ENCODE measurements around the gene GNG4.
"Not testable (repeated sequence)": the region's sequence is repeated elsewhere in the genome, so short reads cannot be mapped to it uniquely, and the experiment has no call there.

GNG4 gene

DNA sequence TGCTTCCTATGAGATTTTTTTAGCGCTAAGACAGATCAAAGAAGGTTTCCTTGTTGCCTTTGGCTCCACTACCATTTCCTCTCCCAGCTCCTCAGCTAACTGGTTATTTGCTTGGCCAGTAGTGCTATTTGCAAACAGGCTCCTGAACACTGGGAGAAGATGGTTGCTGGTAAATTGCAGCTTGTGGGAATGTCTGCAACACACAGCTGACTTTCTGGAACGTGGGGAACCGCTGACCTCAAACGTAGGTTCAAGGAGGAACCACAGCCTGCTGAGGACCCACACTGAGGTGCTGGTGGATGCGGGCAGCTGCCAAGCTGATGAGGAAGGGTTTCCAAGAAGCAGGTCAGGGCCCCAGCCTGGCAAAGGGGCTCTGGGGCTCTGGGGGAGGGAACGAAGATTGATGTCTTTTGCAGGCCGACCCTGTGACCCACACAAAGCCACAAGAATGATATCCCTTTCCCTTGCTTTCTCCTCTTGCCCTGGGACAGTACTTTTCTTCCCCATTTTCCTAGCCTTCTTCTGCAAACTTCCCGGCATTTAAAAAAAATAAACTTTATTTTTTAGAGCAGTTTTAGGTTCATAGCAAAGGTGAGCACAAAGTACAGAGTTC is 24.8 kb downstream of the GNG4 start:
- DNase-seq (ENCODE audit: low read depth, low spot score), result peak; percentile 59
- TF ChIP-seq, protein P1, sequence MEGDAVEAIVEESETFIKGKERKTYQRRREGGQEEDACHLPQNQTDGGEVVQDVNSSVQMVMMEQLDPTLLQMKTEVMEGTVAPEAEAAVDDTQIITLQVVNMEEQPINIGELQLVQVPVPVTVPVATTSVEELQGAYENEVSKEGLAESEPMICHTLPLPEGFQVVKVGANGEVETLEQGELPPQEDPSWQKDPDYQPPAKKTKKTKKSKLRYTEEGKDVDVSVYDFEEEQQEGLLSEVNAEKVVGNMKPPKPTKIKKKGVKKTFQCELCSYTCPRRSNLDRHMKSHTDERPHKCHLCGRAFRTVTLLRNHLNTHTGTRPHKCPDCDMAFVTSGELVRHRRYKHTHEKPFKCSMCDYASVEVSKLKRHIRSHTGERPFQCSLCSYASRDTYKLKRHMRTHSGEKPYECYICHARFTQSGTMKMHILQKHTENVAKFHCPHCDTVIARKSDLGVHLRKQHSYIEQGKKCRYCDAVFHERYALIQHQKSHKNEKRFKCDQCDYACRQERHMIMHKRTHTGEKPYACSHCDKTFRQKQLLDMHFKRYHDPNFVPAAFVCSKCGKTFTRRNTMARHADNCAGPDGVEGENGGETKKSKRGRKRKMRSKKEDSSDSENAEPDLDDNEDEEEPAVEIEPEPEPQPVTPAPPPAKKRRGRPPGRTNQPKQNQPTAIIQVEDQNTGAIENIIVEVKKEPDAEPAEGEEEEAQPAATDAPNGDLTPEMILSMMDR (IDR thresholded peaks at IDR 0.05; ENCODE audit: insufficient read depth, low read length, missing control alignments), result no peak
- POLR2A ChIA-PET, result no interaction called here
- CTCF ChIA-PET, result interaction anchor here (0.6 to 1.5 kb wide), 6 partner anchors 16 to 1232 kb away, joined by 3 to 4 read pairs (median 3); no protein-coding TSS in a partner anchor
- no peak overlapping the region for H3K4me3 ChIP-seq (ENCODE audit: low read depth, low read length)

- ChIA-PET CTCF (interaction anchor here (1.3 to 2.0 kb wide), 2 partner anchors 11 to 120 kb away, joined by 4 to 5 read pairs; no protein-coding TSS in a partner anchor), POLR2A (no interaction called here)
- H3K4me3 ChIP-seq (ENCODE audit: low read depth, low read length), result no peak overlapping the region
- no peak for DNase-seq (ENCODE audit: low read depth, low spot score)
- TF ChIP-seq, protein P1 (IDR thresholded peaks at IDR 0.05; ENCODE audit: insufficient read depth, low read length, missing control alignments), result no peak
Measured at GRCh38 chr1:235622936-235623779, 26.4 kb downstream of the GNG4 start.

DNA sequence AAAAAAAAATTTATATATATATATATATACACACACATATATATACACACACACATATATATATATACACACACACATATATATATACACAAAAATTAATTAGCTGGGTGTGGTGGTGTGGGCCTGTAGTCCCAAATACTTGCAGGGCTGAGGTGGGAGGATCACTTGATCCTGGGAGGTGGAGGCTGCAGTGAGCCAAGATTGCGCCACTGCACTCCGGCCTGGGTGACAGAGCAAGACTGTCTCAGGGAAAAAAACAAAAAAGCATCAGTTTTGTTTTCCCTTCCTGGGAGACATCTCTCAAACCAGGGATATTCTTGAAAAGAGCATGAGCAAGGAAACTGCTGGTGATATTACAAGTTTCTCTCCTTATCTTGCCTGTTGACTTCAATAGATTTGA is 30.4 kb downstream of the GNG4 start:
- H3K4me3 ChIP-seq (ENCODE audit: low read depth, low read length); POLR2A ChIA-PET; DNase-seq (ENCODE audit: low read depth, low spot score): not testable (repeated sequence)
- CTCF ChIA-PET, result interaction anchor here (0.7 to 8.5 kb wide), 5 partner anchors 17 to 353 kb away, joined by 3 to 114 read pairs (median 5); partner anchors contain the start of gene B3GALNT2

GRCh38 chr1:235617808-235618207 is 31.8 kb downstream of the GNG4 start:
- peak; percentile 57 for DNase-seq (ENCODE audit: low read depth, low spot score)
- TF ChIP-seq, protein P1 (IDR thresholded peaks at IDR 0.05; ENCODE audit: insufficient read depth, low read length, missing control alignments), result peak; percentile 73
- ChIA-PET CTCF (interaction anchor here (0.8 to 8.5 kb wide), 8 partner anchors 8 to 166 kb away, joined by 3 to 114 read pairs (median 4); partner anchors contain the start of gene B3GALNT2), POLR2A (interaction anchor here (1.0 kb wide), 1 partner anchor 77 kb away, joined by 3 read pairs; no protein-coding TSS in a partner anchor)
- no peak overlapping the region for H3K4me3 ChIP-seq (ENCODE audit: low read depth, low read length)

GRCh38 chr1:235617140-235617539 is 32.4 kb downstream of the GNG4 start:
- TF ChIP-seq, protein P1 (IDR thresholded peaks at IDR 0.05; ENCODE audit: insufficient read depth, low read length, missing control alignments), result no peak
- DNase-seq (ENCODE audit: low read depth, low spot score), result no peak
- CTCF ChIA-PET, result interaction anchor here (0.8 to 8.5 kb wide), 8 partner anchors 9 to 166 kb away, joined by 3 to 114 read pairs (median 4); partner anchors contain the start of gene B3GALNT2
- no peak overlapping the region for H3K4me3 ChIP-seq (ENCODE audit: low read depth, low read length)
- POLR2A ChIA-PET, result interaction anchor here (1.0 kb wide), 1 partner anchor 78 kb away, joined by 3 read pairs; no protein-coding TSS in a partner anchor

DNA sequence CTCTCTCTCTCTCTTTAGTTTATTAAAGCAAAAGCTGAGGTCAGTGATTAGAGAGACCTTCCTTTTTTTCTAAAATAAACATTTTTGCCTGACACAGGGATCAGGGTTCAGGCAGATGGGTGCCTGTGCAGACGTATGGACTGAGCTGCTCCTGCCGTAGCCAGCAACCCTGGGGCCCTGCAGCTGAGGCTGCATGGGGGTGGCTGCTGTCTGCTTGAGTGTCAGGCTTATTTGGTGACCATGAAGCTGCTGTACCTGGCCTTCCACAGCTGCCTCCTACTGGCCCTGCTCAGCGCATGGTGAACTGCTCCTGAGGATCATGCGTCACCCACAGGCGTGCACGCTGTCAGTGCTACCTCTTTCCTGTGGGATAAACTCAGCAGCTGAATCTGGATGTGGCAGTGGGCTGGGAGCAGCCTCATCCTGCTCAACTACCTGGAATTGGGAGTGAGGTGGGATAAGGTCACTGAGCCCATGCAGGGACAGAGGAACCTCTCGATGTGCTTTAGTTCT is 35.1 kb downstream of the GNG4 start:
- ChIA-PET POLR2A (no interaction called here), CTCF (interaction anchor here (0.9 to 8.5 kb wide), 5 partner anchors 13 to 358 kb away, joined by 3 to 114 read pairs (median 3); no protein-coding TSS in a partner anchor)
- H3K4me3 ChIP-seq (ENCODE audit: low read depth, low read length), result no peak overlapping the region
- TF ChIP-seq, protein P1 (IDR thresholded peaks at IDR 0.05; ENCODE audit: insufficient read depth, low read length, missing control alignments), result no peak
- DNase-seq (ENCODE audit: low read depth, low spot score), result no peak
